ENCODE data around the gene ARFGAP1. TPM values are rescaled to one million over a fixed set of nuclear protein-coding genes. Genes with fewer than 3 reads are reported as not detected.

ARFGAP1 gene
- total RNA-seq, 1 donor from 2014 or later: 57.0 TPM

DNA sequence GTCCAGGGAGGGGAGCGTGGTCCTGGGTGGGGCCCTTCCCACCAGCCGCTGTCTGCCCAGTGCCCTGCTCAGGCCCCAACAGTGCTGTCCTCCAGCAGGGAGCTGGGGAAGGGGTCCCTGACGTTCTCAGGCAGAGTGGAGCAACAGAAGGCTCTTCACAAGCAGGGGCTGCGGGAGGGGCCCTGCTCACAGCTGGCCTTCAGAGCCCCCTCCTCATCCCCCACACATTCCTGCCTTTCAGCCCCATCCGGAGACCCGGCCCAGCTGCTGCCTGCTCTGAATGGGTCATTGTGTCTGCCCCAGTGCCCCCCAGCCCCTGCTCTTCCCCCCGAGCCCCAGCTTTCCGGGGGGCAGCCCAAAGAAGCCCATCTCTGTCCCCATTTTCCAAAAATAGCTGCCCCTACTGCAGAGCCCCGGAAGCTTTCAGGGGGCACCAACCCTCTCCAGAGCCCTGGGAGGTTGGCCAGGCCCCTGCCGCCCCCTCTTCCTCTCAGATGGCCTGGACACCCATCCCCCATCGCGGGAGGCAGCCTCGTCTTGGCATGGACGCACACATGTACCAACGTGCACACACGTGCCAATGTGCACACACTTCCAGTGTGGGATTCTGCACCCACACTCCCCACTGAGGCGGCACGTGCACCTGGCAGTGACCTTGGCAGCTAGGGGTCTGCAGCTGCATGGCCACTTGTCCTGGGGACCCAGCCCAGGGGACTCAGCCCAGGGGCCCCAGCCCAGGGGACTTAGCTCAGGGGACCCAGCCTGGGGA lies 24.1 kb downstream of the ARFGAP1 start:
- Histone ChIP-seq H3K4me3 (no peak overlapping the region), H3K9me3 (no peaks in the 10 kb centered on the region), H3K27me3 (peaks cover 17% of the 10 kb centered on the region), H3K36me3 (no peaks in the 10 kb centered on the region), H3K27ac (no peak overlapping the region), H3K4me1 (no peaks in the 10 kb centered on the region)
- intact Hi-C loops (cut with DNase I): no loop called here
- no peak for TF ChIP-seq CTCF (IDR thresholded peaks at IDR 0.05)
- DNase-seq (ENCODE audit: low spot score in 2 of 2): no peak

DNA sequence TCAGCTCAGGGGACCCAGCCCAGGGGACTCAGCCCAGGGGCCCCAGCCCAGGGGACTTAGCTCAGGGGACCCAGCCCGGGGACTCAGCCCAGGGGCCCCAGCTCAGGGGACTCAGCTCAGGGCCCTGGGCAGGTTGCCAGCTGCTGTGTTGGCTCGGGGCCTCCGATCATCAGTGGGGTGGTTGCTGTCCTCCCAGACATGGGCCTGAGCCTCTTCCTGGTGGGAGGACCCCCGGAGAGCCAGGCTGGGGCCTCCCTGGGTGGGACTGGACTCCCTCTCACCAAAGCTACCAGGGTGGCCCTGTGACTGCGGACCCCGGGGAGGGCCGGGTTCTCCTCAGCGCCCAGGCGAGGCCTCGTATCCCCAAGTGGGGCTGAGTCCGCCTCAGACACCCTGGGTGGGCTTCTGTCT lies 24.8 kb downstream of the ARFGAP1 start:
- no peak overlapping the region for H3K4me3 ChIP-seq
- no peaks in the 10 kb centered on the region for H3K36me3 ChIP-seq
- TF ChIP-seq CTCF (IDR thresholded peaks at IDR 0.05): no peak
- no peaks in the 10 kb centered on the region for H3K4me1 ChIP-seq
- H3K27ac ChIP-seq: no peak overlapping the region
- DNase-seq (ENCODE audit: low spot score in 2 of 2): no peak
- H3K27me3 ChIP-seq: peaks cover 17% of the 10 kb centered on the region
- no peaks in the 10 kb centered on the region for H3K9me3 ChIP-seq
- intact Hi-C loops (cut with DNase I): no loop called here

DNA sequence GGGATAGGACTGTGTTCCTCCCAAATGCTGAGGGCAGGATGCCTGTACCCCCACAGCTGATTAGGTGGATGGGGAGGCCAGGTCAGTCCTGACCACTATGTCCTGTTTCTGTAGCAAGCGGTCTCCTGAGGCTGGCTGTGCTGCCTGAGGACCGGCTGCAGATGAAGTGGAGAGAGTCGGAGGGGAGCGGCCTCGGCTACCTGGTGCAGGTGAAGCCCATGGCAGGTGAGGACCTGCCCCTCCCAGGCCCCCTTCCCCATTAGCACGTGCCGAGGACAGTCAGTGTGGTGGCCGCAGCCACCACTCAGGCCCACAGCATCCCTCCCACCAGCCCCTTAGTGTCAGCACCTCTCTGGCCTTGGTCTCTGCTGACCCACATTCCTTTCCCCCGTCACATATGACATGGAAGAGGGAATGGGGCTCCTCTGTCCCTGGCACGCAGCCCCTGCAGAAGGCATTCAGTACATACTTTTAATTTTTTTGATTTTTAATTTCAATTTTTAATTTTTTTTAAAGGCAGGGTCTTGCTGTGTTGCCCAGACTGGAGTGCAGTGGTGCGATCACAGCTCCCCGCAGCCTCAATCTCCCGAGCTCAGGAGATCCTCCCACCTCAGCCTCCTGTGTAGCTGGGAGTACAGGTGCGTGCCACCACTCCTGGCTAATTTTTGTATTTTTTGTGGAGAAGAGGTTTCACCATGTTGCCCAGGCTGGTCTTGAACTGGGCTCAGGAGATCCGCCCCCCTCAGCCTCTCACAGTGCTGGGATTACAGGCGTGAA lies 25.4 kb downstream of the ARFGAP1 start:
- no peaks in the 10 kb centered on the region for H3K36me3 ChIP-seq
- no peak for TF ChIP-seq CTCF (IDR thresholded peaks at IDR 0.05)
- no peak for DNase-seq (ENCODE audit: low spot score in 2 of 2)
- no peaks in the 10 kb centered on the region for H3K9me3 ChIP-seq
- H3K27ac ChIP-seq: no peak overlapping the region
- no peak overlapping the region for H3K4me3 ChIP-seq
- intact Hi-C loops (cut with DNase I): no loop called here
- H3K27me3 ChIP-seq: peaks cover 17% of the 10 kb centered on the region
- no peaks in the 10 kb centered on the region for H3K4me1 ChIP-seq

- Histone ChIP-seq H3K27ac (no peak overlapping the region), H3K4me1 (no peaks in the 10 kb centered on the region), H3K9me3 (no peaks in the 10 kb centered on the region), H3K27me3 (peaks cover 17% of the 10 kb centered on the region), H3K36me3 (no peaks in the 10 kb centered on the region), H3K4me3 (no peak overlapping the region)
- intact Hi-C loops (cut with DNase I): no loop called here
- no peak for DNase-seq (ENCODE audit: low spot score in 2 of 2)
- no peak for TF ChIP-seq CTCF (IDR thresholded peaks at IDR 0.05)
These were observed 26.2 kb downstream of the ARFGAP1 start for GRCh38 chr20:63298731-63299312.

DNA sequence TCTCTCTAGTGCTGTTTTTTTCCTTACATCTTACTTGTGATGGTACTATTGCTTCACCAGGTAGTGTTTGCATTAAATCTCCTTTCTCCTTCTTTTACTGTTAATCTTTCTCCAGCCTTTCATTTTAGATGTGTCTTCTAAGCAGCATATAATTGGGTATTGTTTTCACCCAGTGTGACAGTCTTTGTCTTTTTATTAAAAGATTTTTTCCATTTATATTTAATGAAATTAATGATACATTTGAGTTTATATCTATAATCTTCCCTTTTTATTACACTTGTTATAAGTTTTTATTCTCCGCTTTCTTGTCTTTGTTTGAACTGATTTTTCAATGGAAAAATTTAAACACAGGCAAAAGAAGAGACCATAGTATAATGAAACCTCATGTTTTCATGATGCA lies 29.1 kb downstream of the ARFGAP1 start:
- Histone ChIP-seq H3K27ac (no peak overlapping the region), H3K9me3 (no peaks in the 10 kb centered on the region), H3K4me1 (no peaks in the 10 kb centered on the region), H3K27me3 (peaks cover 4% of the 10 kb centered on the region), H3K4me3 (no peak overlapping the region), H3K36me3 (no peaks in the 10 kb centered on the region)
- intact Hi-C loops (cut with DNase I): no loop called here
- DNase-seq (ENCODE audit: low spot score in 2 of 2): no peak
- no peak for TF ChIP-seq CTCF (IDR thresholded peaks at IDR 0.05)
